HuH-7 (cell line): ENCODE data around the gene TXNDC16.
A peak's percentile ranks its signal among the peaks of the same experiment; 100 is the strongest.
"Not testable (repeated sequence)": the region's sequence is repeated elsewhere in the genome, so short reads cannot be mapped to it uniquely, and the experiment has no call there.

Experiments
- DNase-seq: peaks from one replicate; pipeline ENCODE4 v3.0.0; 2011; ENCODE audit warnings: low spot score

Gene TXNDC16

GRCh38 chr14:52552063-52552988 is at the start of gene TXNDC16, which contains the start of gene GPR137C:
Gene TXNDC16 (minus strand): TSS chr14:52552505. CDS start chr14:52543557, 8,948 bp downstream.
Gene GPR137C (plus strand): TSS chr14:52552836. CDS start chr14:52553148, 312 bp downstream.
- DNase-seq, result peak; percentile 88

- no peak for DNase-seq
Measured at GRCh38 chr14:52599974-52600373, 47.7 kb upstream of the TXNDC16 start.

GRCh38 chr14:52598568-52598967 is 46.3 kb upstream of the TXNDC16 start:
- no peak for DNase-seq

GRCh38 chr14:52596861-52597260 is 44.6 kb upstream of the TXNDC16 start:
- DNase-seq, result no peak

- DNase-seq, result no peak
Measured at GRCh38 chr14:52596320-52596719, 44.0 kb upstream of the TXNDC16 start.

- DNase-seq, result no peak
Measured at GRCh38 chr14:52590318-52590717, 38.0 kb upstream of the TXNDC16 start.

GRCh38 chr14:52589646-52590045 is 37.3 kb upstream of the TXNDC16 start:
- no peak for DNase-seq

GRCh38 chr14:52583544-52583943 is 31.2 kb upstream of the TXNDC16 start:
- no peak for DNase-seq

GRCh38 chr14:52575858-52576257 is 23.6 kb upstream of the TXNDC16 start:
- no peak for DNase-seq

- DNase-seq, result not testable (repeated sequence)
Measured at GRCh38 chr14:52568454-52568853, 16.1 kb upstream of the TXNDC16 start.

GRCh38 chr14:52563120-52563519 is 10.8 kb upstream of the TXNDC16 start:
- no peak for DNase-seq

GRCh38 chr14:52558688-52559087 is 6.4 kb upstream of the TXNDC16 start:
- no peak for DNase-seq

- peak; percentile 17 for DNase-seq
Measured at GRCh38 chr14:52553671-52554575, 1.6 kb upstream of the TXNDC16 start.

- DNase-seq, result peak; percentile 5
Measured at GRCh38 chr14:52553002-52553670, 831 bp upstream of the TXNDC16 start.

GRCh38 chr14:52551696-52552062 is 626 bp downstream of the TXNDC16 start:
- DNase-seq, result no peak

- DNase-seq, result no peak
Measured at GRCh38 chr14:52551205-52551604, 1.1 kb downstream of the TXNDC16 start.

- DNase-seq, result no peak
Measured at GRCh38 chr14:52550661-52551060, 1.6 kb downstream of the TXNDC16 start.

- no peak for DNase-seq
Measured at GRCh38 chr14:52547526-52547925, 4.8 kb downstream of the TXNDC16 start.

GRCh38 chr14:52547027-52547426 is 5.3 kb downstream of the TXNDC16 start:
- no peak for DNase-seq

- no peak for DNase-seq
Measured at GRCh38 chr14:52546318-52546670, 6.0 kb downstream of the TXNDC16 start.

- DNase-seq, result no peak
Measured at GRCh38 chr14:52545584-52546317, 6.6 kb downstream of the TXNDC16 start.
